Activated T-helper 1 cell treated with anti-CD3 and anti-CD28 coated beads, Interleukin-12 subunit alpha, Interleukin-12 subunit beta, Interleukin-2, Interleukin-4 antibody, amounts not matched to agents 30 ng/mL and 10 ng/mL and 1 ng/mL, durations not matched to agents 14 hours and 24 hours and 36 hours (primary cell): ENCODE results near the gene VPS41. TPM values are rescaled to one million over a fixed set of nuclear protein-coding genes. Genes with fewer than 3 reads are reported as not detected.
"Not testable (repeated sequence)": the region's sequence is repeated elsewhere in the genome, so short reads cannot be mapped to it uniquely, and the experiment has no call there.

Experiments
- DNase-seq: peaks from one replicate; pipeline ENCODE4 v3.0.0; 2021; ENCODE audit warnings: low spot score
- H3K27ac Mint-ChIP-seq: one replicate; pipeline ENCODE4 v1.8.0; 2021; ENCODE audit warnings: mild to moderate bottlenecking, mixed read lengths
- H3K27me3 Mint-ChIP-seq: one replicate; pipeline ENCODE4 v1.8.0; 2022; ENCODE audit warnings: mild to moderate bottlenecking, moderate library complexity, mixed read lengths; ENCODE audit not compliant: insufficient read depth
- H3K36me3 Mint-ChIP-seq: one replicate; pipeline ENCODE4 v1.8.0; 2021; ENCODE audit warnings: low read depth, mixed read lengths
- H3K4me1 Mint-ChIP-seq: one replicate; pipeline ENCODE4 v1.8.0; 2021; ENCODE audit warnings: low read depth, mixed read lengths
- H3K4me3 Mint-ChIP-seq: one replicate; pipeline ENCODE4 v1.8.0; 2021; ENCODE audit warnings: mild to moderate bottlenecking, moderate library complexity, mixed read lengths
- H3K9me3 Mint-ChIP-seq: one replicate; pipeline ENCODE4 v1.8.0; 2021; ENCODE audit warnings: mixed read lengths
- intact Hi-C: fragments of 100-400 bp; cut with micrococcal nuclease; formaldehyde crosslinking; loops from one replicate; pipeline ENCODE4 v1.15.1; 2024
- total RNA-seq: library from RNA; stranded (reverse); gene quantifications from 2 replicates; pipeline ENCODE4 v1.2.3, GENCODE V29; 2022

The VPS41 gene
- total RNA-seq, 1 donor from 2014 or later = 56.3 TPM

DNA sequence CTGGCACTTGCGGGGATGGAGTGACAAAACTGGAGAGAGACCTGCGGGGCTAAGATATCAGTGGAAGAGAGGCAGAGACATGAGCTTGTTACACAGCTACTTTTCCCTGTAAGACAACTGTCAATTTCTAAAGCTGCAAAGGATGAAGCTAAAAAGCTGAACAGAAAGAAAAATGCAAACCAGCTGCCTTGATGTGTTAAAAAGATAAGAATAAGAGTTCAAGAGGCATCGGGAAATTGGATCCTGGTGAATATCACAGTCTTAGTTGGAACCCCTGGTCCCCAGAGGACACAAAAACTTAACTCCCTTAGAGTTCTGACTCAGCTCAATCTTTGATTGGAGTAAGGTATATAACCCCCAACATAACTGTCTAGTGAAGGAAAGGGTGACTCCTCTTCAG, 38.8 kb downstream of the VPS41 start:
- Mint-ChIP-seq H3K4me3 (no peak overlapping the region), H3K4me1 (no peaks in the 10 kb centered on the region), H3K27me3 (no peaks in the 10 kb centered on the region), H3K36me3 (no peaks in the 10 kb centered on the region), H3K9me3 (no peaks in the 10 kb centered on the region), H3K27ac (no peak overlapping the region)
- DNase-seq = no peak
- intact Hi-C loops = no loop called here

DNA sequence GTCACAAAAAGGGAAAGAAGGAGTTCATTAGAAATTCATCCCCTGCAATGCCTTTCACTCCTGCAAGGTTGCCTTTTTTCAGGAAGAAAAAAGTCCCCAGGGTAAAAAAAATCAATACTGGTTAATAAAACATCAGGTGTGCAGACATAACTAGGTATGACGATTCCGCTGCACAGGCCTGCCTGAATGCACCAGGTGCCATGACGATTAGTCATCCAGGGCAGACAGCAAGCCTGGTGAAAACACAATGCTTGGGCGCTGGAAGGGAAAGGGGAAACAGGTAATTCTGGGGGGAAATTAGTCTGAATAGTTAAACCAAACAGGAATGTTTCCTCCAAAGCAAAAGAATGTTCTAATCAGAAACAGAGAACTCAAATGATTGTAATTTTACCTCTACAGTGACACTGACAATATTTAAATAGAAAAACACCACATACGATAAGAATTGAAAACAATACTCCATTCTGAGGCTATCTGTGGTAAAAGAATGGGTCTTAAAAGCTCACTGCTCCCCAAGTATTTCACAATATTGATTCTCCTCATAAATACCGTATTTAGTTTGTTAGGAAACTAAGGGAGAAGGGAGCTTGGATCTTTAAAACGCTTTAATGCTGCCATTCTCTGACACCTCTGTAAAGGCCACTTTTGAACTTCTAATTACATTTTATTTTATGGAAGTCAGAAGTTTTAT, 45.2 kb downstream of the VPS41 start:
- no peak for DNase-seq
- intact Hi-C loops = no loop called here
- no peak overlapping the region for H3K27ac Mint-ChIP-seq
- no peaks in the 10 kb centered on the region for H3K4me1 Mint-ChIP-seq
- H3K9me3 Mint-ChIP-seq = no peaks in the 10 kb centered on the region
- H3K4me3 Mint-ChIP-seq = no peak overlapping the region
- peaks cover 6% of the 10 kb centered on the region for H3K36me3 Mint-ChIP-seq
- H3K27me3 Mint-ChIP-seq = no peaks in the 10 kb centered on the region

DNA sequence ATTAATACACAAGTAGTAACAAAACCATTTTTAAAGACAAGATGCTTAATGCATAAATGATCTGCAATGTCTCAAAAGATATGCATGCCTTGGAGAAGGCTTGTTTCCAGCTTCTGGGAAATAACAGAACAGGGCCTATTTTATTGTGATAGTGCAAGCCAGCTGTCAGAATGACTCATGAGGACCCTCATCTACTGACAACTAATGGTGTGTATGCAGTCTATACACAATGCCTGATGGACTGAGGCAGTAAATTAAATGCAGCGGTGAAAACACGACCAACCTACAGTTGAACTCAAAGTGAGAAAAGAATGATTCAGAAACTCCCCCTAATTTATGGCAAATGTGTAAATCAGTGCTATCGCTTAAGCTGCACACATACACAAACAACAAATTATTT, 46.3 kb downstream of the VPS41 start:
- no peaks in the 10 kb centered on the region for H3K4me1 Mint-ChIP-seq
- H3K27ac Mint-ChIP-seq = no peak overlapping the region
- H3K4me3 Mint-ChIP-seq = no peak overlapping the region
- H3K27me3 Mint-ChIP-seq = no peaks in the 10 kb centered on the region
- peaks cover 8% of the 10 kb centered on the region for H3K36me3 Mint-ChIP-seq
- DNase-seq = no peak
- H3K9me3 Mint-ChIP-seq = no peaks in the 10 kb centered on the region
- intact Hi-C loops = no loop called here

DNA sequence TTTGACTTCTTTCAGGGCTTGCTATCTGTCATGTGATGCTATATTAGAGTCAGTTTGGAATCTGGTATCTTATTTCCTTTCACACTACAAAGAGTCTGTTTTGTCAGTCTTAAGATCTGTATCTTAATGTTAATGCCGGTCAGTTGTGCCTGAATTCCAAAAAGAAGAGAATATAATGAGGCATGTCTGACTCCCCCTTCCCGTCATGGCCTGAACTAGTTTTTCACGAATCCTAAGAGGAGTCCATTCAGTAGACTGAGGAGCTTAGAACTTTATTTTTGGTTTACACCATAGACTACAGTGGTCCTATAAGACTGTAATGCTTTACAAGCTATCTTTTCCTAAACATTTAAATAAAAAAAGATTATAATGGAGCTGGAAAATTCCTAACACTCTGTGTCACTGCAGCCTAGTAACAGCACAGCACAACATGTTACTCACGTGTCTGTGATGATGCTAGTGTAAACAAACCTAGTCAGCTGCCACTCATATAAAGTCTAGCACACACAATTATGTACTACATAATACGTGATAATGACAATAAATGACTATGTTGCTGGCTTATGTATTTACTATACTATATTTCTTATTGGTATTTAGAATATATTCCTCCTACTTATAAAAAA, 50.6 kb downstream of the VPS41 start:
- H3K36me3 Mint-ChIP-seq = peaks cover 15% of the 10 kb centered on the region
- intact Hi-C loops = no loop called here
- H3K4me3 Mint-ChIP-seq = no peak overlapping the region
- no peaks in the 10 kb centered on the region for H3K27me3 Mint-ChIP-seq
- peaks cover 8% of the 10 kb centered on the region for H3K4me1 Mint-ChIP-seq
- no peak overlapping the region for H3K27ac Mint-ChIP-seq
- H3K9me3 Mint-ChIP-seq = no peaks in the 10 kb centered on the region
- DNase-seq = no peak

DNA sequence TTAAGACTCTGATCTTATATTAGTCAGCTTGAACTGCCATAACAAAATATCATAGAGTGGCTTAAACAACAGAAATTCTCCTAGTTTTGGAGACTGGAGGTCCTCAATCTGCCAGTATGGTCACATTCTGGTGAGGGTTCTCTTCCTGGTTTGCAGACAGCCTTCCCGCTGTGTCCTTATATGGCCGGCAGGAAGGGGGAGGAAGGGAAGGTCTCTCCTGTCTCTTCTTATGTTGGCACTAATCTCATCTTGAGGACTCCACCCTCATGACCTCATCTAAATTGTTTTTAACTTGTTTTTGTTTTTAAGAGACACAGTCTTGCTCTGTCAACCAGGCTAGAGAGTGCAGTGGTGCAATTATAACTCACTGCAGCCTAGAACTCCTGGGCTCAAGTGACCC, 53.1 kb downstream of the VPS41 start:
- Mint-ChIP-seq H3K27me3 (no peaks in the 10 kb centered on the region), H3K4me3 (no peak overlapping the region), H3K9me3 (no peaks in the 10 kb centered on the region), H3K27ac (no peak overlapping the region), H3K36me3 (peaks cover 12% of the 10 kb centered on the region), H3K4me1 (peaks cover 8% of the 10 kb centered on the region)
- intact Hi-C loops = no loop called here
- DNase-seq = no peak

DNA sequence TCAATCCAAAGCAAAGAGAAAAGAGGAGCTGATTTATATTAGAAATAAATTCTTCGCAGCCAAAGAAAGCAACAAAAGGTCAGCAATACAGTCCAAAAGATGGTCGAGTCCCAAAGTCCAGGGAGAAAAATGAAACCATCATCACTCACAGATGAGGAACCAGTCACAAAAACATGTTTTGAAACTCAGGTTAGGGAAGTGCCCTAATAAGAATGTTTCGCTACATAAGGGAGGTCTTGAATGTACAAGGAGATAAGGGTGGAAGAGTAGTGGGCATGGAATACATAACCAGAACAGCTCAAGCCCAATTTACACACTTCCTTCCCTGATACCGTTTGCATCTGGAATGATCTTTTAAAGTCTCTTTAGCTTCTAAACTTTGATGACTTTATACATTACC, 53.6 kb downstream of the VPS41 start:
- H3K36me3 Mint-ChIP-seq = peaks cover 10% of the 10 kb centered on the region
- intact Hi-C loops = no loop called here
- no peaks in the 10 kb centered on the region for H3K27me3 Mint-ChIP-seq
- H3K4me1 Mint-ChIP-seq = peaks cover 8% of the 10 kb centered on the region
- no peak overlapping the region for H3K27ac Mint-ChIP-seq
- no peaks in the 10 kb centered on the region for H3K9me3 Mint-ChIP-seq
- H3K4me3 Mint-ChIP-seq = no peak overlapping the region
- DNase-seq = no peak

DNA sequence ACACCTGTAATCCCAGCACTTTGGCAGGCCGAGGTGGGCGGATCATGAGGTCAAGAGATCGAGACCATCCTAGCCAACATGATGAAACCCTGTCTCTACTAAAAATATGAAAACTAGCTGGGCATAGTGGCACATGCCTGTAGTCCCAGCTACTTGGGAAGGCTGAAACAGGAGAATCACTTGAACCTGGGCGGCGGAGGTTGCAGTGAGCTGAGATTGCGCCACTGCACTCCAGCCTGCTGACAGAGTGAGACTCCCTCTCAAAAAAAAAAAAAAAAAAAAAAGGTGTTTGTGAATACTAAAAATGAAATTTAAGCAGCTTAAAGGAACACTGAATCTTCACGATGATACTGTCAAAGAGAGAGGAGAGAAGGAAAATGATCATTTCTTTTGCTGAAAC, 54.0 kb downstream of the VPS41 start:
- H3K36me3 Mint-ChIP-seq, H3K4me1 Mint-ChIP-seq, DNase-seq, H3K4me3 Mint-ChIP-seq, H3K9me3 Mint-ChIP-seq, H3K27me3 Mint-ChIP-seq, H3K27ac Mint-ChIP-seq, intact Hi-C loops: not testable (repeated sequence)

DNA sequence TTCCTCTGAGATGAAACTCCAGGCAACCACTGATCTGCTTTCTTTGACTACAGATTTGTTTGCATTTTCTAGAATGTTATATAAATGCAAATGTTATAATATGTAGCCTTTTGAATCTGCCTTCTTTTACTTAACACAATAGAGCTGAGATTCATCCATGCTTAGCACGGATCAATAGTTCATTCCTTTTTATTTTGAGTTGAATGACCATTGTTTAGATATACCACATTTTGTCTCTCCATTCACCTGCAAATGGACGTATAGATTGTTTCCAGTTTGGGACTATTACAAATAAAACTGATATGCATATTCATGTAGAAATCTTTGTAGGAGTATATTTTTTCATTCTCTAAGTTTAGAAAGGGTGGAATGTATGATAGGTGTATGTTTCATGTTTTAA, 57.7 kb downstream of the VPS41 start:
- intact Hi-C loops = no loop called here
- no peak for DNase-seq
- H3K27me3 Mint-ChIP-seq = no peaks in the 10 kb centered on the region
- H3K9me3 Mint-ChIP-seq = no peaks in the 10 kb centered on the region
- peaks cover 2% of the 10 kb centered on the region for H3K4me1 Mint-ChIP-seq
- no peak overlapping the region for H3K27ac Mint-ChIP-seq
- peaks cover 4% of the 10 kb centered on the region for H3K36me3 Mint-ChIP-seq
- no peak overlapping the region for H3K4me3 Mint-ChIP-seq

DNA sequence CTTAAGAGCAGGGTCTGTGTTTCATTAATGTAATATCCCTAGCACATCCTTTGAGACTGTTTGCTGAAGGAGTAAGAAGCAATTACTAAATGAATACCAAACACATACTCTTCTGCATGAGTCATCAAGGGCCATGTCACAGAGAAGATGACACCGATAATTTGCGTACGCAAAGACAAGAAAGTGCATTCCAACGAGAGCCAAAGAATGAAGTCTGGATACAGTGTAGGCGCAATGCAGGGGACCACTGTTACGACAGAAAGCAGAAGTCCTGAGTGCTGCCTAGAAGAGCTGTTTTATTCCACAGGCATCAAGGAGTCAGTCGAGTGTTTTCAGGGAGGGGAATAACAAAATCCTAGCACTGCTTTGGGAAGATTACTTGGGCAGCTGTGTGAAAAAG, 62.7 kb downstream of the VPS41 start:
- intact Hi-C loops = no loop called here
- no peak overlapping the region for H3K27ac Mint-ChIP-seq
- no peaks in the 10 kb centered on the region for H3K9me3 Mint-ChIP-seq
- no peaks in the 10 kb centered on the region for H3K27me3 Mint-ChIP-seq
- H3K4me3 Mint-ChIP-seq = no peak overlapping the region
- no peak for DNase-seq
- no peaks in the 10 kb centered on the region for H3K4me1 Mint-ChIP-seq
- H3K36me3 Mint-ChIP-seq = no peaks in the 10 kb centered on the region

DNA sequence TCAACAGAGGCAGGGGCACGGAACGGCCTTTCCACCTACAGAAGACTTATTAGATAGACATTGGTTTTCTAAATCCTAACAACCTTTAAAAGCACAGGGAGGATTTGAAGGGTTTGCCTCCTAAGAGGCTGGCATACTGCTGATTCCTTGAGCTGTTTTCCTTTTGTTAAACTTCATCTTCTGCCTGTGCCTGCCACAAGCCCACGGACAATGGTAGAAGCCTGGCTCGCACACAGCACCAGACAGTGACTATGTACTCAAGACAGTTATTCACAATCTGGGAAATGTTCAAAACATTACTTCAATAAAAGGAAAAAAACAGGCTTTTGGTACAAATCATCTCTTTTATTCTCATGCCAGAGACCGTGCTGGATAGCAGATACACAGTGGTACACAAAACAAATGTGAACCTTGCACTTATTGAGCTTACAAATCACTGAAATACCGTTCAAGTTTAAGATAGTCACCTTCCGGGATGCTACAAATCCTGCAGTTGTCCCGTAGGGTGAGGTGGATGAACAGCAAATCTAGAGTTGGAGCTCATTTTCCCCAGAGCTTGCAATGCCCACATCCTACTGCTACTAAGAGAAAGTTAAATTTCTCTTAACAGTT, 63.9 kb downstream of the VPS41 start:
- H3K36me3 Mint-ChIP-seq = peaks cover 1% of the 10 kb centered on the region
- H3K27me3 Mint-ChIP-seq = no peaks in the 10 kb centered on the region
- H3K9me3 Mint-ChIP-seq = no peaks in the 10 kb centered on the region
- no peaks in the 10 kb centered on the region for H3K4me1 Mint-ChIP-seq
- DNase-seq = no peak
- intact Hi-C loops = no loop called here
- no peak overlapping the region for H3K27ac Mint-ChIP-seq
- no peak overlapping the region for H3K4me3 Mint-ChIP-seq

DNA sequence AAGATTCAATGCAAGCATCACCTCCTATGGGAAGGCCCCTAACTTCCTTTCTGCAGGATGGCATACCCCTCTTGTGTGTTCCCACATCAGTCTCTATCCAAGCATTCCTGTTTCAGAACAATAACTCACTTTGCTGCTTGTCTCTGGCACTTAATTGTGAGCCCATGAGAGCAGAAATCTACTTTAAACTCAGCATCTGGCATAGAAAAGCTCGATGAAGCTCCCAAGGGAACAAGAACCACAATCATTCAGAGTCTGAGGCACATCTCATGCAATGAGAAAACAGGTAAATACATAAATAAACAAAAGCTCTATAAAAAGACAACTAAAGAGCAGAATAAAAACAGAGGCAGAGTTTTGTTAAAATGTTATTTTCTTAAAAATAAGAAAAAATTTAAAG, 66.2 kb downstream of the VPS41 start:
- no peak for DNase-seq
- Mint-ChIP-seq H3K4me3 (no peak overlapping the region), H3K9me3 (no peaks in the 10 kb centered on the region), H3K36me3 (peaks cover 1% of the 10 kb centered on the region), H3K27ac (no peak overlapping the region), H3K27me3 (no peaks in the 10 kb centered on the region), H3K4me1 (no peaks in the 10 kb centered on the region)
- intact Hi-C loops = no loop called here

DNA sequence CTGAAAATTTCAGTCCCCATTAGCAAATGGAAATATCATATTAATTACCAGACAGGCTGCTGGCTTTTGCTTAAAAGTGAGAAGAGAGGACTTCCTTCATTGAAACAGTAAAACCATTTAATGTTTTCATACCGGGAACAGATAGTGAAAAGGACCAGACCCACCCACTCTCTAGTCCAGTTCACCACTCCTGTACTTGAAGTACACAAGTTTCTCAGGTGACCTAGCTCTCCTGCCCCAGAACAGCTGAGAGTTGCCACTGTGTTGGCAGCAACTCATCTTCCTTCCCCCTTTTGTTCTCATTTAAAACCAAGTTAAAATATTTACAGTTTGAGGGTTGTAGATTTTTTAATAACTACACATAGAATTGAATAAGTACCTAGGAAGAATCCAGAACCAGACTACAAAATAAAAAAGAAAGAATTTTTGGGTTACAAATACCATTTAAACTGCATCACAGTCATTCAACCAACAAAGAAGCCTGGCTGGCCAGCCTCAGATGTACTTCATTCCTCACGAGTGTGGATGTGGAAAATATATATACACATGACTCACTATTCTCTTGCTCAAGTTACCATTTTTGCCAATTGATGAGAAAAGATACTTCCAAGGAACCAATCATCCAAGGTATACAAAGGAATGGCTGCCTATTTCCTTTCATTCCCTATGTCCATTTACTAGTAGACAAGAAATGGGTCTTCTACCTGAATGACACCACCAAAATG, 68.1 kb downstream of the VPS41 start:
- Mint-ChIP-seq H3K9me3 (no peaks in the 10 kb centered on the region), H3K4me1 (no peaks in the 10 kb centered on the region), H3K27ac (no peak overlapping the region), H3K36me3 (peaks cover 3% of the 10 kb centered on the region), H3K4me3 (no peak overlapping the region), H3K27me3 (no peaks in the 10 kb centered on the region)
- intact Hi-C loops = no loop called here
- no peak for DNase-seq

DNA sequence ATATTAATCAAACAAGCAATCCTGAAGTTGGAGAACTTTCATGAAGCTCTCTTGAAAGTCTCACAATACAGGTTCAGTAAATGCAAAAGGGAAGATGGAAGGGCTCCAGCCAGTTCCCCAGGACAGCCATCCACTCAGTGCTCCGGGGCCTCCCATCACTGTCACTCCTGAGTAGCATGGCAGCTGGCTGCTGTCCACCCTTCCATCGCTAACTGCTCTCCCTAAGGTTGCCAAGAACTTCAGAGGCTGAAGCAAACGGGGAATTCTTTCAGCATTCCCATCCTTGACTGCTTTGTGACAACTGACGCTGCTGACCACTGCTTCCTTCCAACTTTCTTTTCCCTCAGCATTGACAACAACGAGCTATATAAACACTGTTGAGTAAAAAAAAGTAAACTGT, 69.1 kb downstream of the VPS41 start:
- no peaks in the 10 kb centered on the region for H3K9me3 Mint-ChIP-seq
- no peak overlapping the region for H3K4me3 Mint-ChIP-seq
- DNase-seq = no peak
- intact Hi-C loops = no loop called here
- no peak overlapping the region for H3K27ac Mint-ChIP-seq
- H3K36me3 Mint-ChIP-seq = peaks cover 3% of the 10 kb centered on the region
- H3K27me3 Mint-ChIP-seq = no peaks in the 10 kb centered on the region
- H3K4me1 Mint-ChIP-seq = no peaks in the 10 kb centered on the region
